Heart left ventricle (tissue), 13 donors: ENCODE data around the gene PHKA2.

ENCODE experiments used
- CTCF ChIP-seq, 12 donors: fragments of 200-600 bp; sonication (generic) in 4 of 12; IDR thresholded peaks; one replicate each; pipeline versions ENCODE4 v1.5.0 to v1.8.0; 2018 to 2022; ENCODE audit warnings: antibody characterized with exemption in 12 of 12, mild to moderate bottlenecking in 5 of 12
- POLR2A ChIP-seq, 2 donors: fragments of 450-650 bp; IDR thresholded peaks; one replicate each; pipeline ENCODE4 v1.6.1; 2017; ENCODE audit warnings: antibody characterized with exemption in 2 of 2, mild to moderate bottlenecking in 2 of 2, moderate library complexity in 2 of 2
- donor health status: ischemic (EF 13 %, LVEDD 7.1; RV severe dilation, severe dysfunction).
- donor health status: DM: no; HTN: yes; CAD: no.
- donor health status: DM: no; HTN: no; CAD: no.
- donor health status: ischemic (EF 25% LVEDD 6.9; RV normal size, moderate dysfunction).
- donor health status: ischemic (EF 25% LVEDD 5.7; RV mildly dilated, moderate dysfunction).
- donor health status: ischemic (EF 35%, LVEDD 5.7; RV mildly dilated, moderate dysfunction).
- donor health status: nonischemic (EF 11% LVEDD 7.7; RV severe dilation, severe dysfunction).
- donor health status: DM: yes; HTN: yes; CAD: no.
- donor health status: PGD.
- donor health status: ischemic (EF 29% LVEDD 5.4; RV normal size, mild dysfunction).
- donor health status: nonischemic (EF 23%, LVEDD 6.1; RV moderate dilation, normal function).

GRCh38 chrX:18964026-18964425, 19.9 kb downstream of the PHKA2 start:
- no peak for TF ChIP-seq CTCF (IDR thresholded peaks at IDR 0.05)
- no peak for TF ChIP-seq POLR2A (IDR thresholded peaks at IDR 0.05)
